Peyer's patch (tissue), 4 donors: ENCODE results near the gene GLUD1. TPM values are rescaled to one million over a fixed set of nuclear protein-coding genes. Genes with fewer than 3 reads are reported as not detected.
"Not testable (repeated sequence)": the region's sequence is repeated elsewhere in the genome, so short reads cannot be mapped to it uniquely, and the experiment has no call there.

Experiments
- DNase-seq, 3 donors: peaks; one replicate each; pipeline ENCODE4 v3.0.0-alpha.2; 2017 to 2019
- H3K27ac ChIP-seq, 4 donors: fragments of 200-600 bp; sonication (generic); one replicate each; pipeline ENCODE4 v1.5.1; 2016 to 2019
- H3K27me3 ChIP-seq, 2 donors: fragments of 200-600 bp; sonication (generic); one replicate each; pipeline ENCODE4 v1.5.1; 2019
- H3K36me3 ChIP-seq, 3 donors: fragments of 200-600 bp; sonication (generic); one replicate each; pipeline ENCODE4 v1.5.1; 2016 to 2019
- H3K4me1 ChIP-seq, 4 donors: fragments of 200-600 bp; sonication (generic); one replicate each; pipeline ENCODE4 v1.5.1; 2016 to 2019
- H3K4me3 ChIP-seq, 4 donors: fragments of 200-600 bp; sonication (generic); 1 replicate in 3 of 4; 2 replicates in 1 of 4; pipeline ENCODE4 v1.5.1; 2016 to 2019; ENCODE audit warnings: mild to moderate bottlenecking in 1 of 4
- H3K9me3 ChIP-seq, 4 donors: fragments of 200-600 bp; sonication (generic); one replicate each; pipeline ENCODE4 v1.5.1; 2016 to 2019; ENCODE audit warnings: mild to moderate bottlenecking in 1 of 4
- POLR2A ChIP-seq, 2 donors: fragments of 450-650 bp; IDR thresholded peaks; one replicate each; pipeline ENCODE4 v1.5.1; 2017; ENCODE audit warnings: antibody characterized with exemption in 2 of 2, mild to moderate bottlenecking in 2 of 2, moderate library complexity in 2 of 2
- total RNA-seq, 4 donors: library from RNA; depleted of rRNA; stranded (reverse); fragments of >200 nt; gene quantifications; one replicate each; pipeline ENCODE4 v1.1.0, GENCODE V29; 2016
- TF ChIP-seq, protein P1 (sequence below), 6 experiments: fragments of 450-650 bp in 4 of 6; fragments of 200-600 bp in 2 of 6; sonication (generic) in 1 of 6; IDR thresholded peaks; one replicate each; pipeline ENCODE4 v1.5.1; 2017 to 2019; ENCODE audit warnings: antibody characterized with exemption in 6 of 6, mild to moderate bottlenecking in 3 of 6, moderate library complexity in 1 of 6

Gene GLUD1
- total RNA-seq, 4 donors from 2014 or later: 116 to 308 (median 168) TPM

DNA sequence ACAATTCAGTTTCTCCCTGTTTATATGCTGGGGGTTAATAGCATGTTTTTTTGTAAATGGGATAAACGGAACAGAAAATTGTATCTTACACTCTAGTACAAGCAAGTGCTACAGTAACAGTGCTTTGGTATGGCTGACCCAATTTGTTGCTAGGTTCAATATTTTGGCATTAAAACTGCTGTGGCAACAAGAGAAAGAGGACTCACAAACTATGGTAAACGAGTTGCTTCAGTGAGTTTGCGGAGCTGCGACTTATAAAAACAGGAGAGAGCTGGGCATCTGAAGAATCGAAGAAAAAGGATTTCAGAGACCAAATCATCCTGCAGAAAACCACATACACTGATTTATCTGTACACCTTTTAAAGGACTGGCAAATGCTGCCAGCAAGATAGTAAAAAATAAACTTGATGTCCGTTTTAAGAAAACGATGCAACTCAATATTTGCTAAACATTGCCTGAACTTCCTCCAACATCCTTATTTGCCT lies 2.2 kb downstream of the GLUD1 start:
- H3K9me3 ChIP-seq: no peaks in the 10 kb centered on the region
- H3K4me3 ChIP-seq: peak overlapping the region; percentile 72 to 93 (median 82)
- H3K27ac ChIP-seq: peak overlapping the region; percentile 97 to 99 (median 98)
- no peak for DNase-seq
- H3K27me3 ChIP-seq: no peaks in the 10 kb centered on the region
- H3K36me3 ChIP-seq: no peaks in the 10 kb centered on the region
- no peak for TF ChIP-seq POLR2A (IDR thresholded peaks at IDR 0.05)
- peaks cover 0 to 44% (median 0%) of the 10 kb centered on the region in 4 donors for H3K4me1 ChIP-seq

DNA sequence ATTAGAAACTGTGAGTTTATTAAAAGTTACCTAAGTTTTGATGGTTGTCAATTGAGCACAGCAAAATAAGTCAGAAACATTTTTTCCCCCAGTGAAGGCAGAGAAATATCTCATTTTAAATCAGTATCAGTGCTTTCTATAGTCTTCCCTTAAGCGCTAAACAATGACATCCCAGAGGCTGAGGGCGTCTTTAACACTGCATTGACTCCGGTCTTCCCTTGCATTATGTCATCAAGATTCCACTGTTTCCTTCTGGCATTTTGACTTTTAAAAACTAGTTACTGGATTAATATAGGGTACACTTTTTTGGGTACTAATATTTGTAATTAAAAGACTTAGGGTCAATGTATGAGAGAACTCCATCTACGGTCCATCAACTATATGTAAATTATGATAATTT lies 3.9 kb downstream of the GLUD1 start:
- Histone ChIP-seq H3K27me3 (no peaks in the 10 kb centered on the region), H3K4me1 (peaks cover 0 to 31% (median 0%) of the 10 kb centered on the region in 4 donors), H3K4me3 (no peak overlapping the region), H3K9me3 (no peaks in the 10 kb centered on the region), H3K27ac (no peak overlapping the region), H3K36me3 (peaks cover 0 to 5% (median 0%) of the 10 kb centered on the region in 3 donors)
- DNase-seq: no peak
- no peak for TF ChIP-seq POLR2A (IDR thresholded peaks at IDR 0.05)
- TF ChIP-seq, protein P1, sequence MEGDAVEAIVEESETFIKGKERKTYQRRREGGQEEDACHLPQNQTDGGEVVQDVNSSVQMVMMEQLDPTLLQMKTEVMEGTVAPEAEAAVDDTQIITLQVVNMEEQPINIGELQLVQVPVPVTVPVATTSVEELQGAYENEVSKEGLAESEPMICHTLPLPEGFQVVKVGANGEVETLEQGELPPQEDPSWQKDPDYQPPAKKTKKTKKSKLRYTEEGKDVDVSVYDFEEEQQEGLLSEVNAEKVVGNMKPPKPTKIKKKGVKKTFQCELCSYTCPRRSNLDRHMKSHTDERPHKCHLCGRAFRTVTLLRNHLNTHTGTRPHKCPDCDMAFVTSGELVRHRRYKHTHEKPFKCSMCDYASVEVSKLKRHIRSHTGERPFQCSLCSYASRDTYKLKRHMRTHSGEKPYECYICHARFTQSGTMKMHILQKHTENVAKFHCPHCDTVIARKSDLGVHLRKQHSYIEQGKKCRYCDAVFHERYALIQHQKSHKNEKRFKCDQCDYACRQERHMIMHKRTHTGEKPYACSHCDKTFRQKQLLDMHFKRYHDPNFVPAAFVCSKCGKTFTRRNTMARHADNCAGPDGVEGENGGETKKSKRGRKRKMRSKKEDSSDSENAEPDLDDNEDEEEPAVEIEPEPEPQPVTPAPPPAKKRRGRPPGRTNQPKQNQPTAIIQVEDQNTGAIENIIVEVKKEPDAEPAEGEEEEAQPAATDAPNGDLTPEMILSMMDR (IDR thresholded peaks at IDR 0.05): no peak

DNA sequence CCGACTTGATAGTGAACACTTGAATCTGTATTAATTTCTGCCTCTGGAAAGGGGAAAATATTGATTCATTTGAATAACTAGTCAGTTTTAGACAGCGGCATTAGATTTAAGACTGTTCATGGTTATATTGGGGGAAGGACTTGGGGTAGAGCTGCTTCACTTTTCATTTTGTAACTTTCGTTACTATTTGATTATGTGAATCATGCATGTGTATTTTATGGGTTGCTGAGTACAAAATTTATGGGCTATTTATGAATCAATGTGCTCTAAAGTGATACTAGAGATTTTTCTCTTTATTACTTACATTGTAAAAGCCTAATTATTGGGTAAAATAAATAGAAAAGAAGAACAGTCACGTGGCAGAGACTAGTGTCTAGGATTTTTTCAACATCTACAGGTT lies 4.9 kb downstream of the GLUD1 start:
- H3K27me3 ChIP-seq: no peaks in the 10 kb centered on the region
- no peak for TF ChIP-seq POLR2A (IDR thresholded peaks at IDR 0.05)
- TF ChIP-seq, protein P1 (IDR thresholded peaks at IDR 0.05): no peak
- peaks cover 0 to 5% (median 0%) of the 10 kb centered on the region in 3 donors for H3K36me3 ChIP-seq
- H3K4me1 ChIP-seq: peaks cover 0 to 35% (median under 1%) of the 10 kb centered on the region in 4 donors
- no peaks in the 10 kb centered on the region for H3K9me3 ChIP-seq
- H3K27ac ChIP-seq: no peak overlapping the region
- no peak for DNase-seq
- no peak overlapping the region for H3K4me3 ChIP-seq

DNA sequence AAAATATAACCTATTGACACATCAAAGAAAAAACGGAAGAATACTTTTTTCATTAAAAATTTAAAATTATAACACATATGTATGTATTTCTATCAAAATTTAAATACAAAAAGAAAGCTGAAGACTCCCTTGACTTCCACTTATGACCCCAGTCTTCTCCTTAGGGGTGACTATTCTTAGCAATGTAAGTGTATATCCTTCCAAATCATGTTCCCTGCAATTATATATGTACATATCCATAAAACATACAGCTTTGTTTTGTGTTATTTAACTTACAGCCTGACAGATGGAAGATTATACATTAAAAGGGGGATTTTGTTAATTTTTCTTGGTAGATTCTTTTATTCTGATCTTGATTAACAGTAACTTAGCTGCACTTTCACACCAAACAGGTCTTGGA lies 9.1 kb downstream of the GLUD1 start:
- H3K4me1 ChIP-seq: peaks cover 0 to 33% (median 3%) of the 10 kb centered on the region in 4 donors
- TF ChIP-seq, protein P1 (IDR thresholded peaks at IDR 0.05): no peak
- TF ChIP-seq POLR2A (IDR thresholded peaks at IDR 0.05): no peak
- H3K36me3 ChIP-seq: peaks cover 0 to 5% (median 0%) of the 10 kb centered on the region in 3 donors
- no peak overlapping the region for H3K27ac ChIP-seq
- no peaks in the 10 kb centered on the region for H3K9me3 ChIP-seq
- no peak overlapping the region for H3K4me3 ChIP-seq
- no peak for DNase-seq
- H3K27me3 ChIP-seq: no peaks in the 10 kb centered on the region

DNA sequence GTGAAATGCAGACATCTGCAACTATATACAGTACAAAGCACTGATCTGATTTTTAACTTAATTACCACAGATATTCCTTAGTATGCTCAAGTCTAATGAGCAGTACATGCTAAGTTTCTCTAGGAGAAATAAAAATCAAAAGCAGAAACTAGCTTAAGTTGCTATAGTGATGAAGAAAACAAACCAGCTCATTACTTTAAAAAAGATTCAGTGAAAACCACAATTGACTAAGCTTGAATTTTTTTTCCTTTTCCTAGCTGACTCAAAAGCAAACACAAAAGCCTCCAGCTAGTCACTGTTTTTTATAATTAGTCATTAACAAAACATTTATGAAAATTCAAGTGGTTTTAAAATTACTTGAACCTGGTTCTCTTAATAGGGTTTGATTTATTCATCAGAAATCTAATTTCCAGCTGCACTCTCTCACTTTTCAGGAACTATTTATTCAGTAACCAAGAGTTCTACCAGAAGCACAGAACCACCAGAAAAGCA lies 10.3 kb downstream of the GLUD1 start:
- Histone ChIP-seq H3K27ac (peak overlapping the region in 2 of 4 donors; percentile 25 to 62), H3K4me1 (peaks cover 0 to 23% (median 3%) of the 10 kb centered on the region in 4 donors)
- not testable (repeated sequence) for H3K9me3 ChIP-seq, H3K36me3 ChIP-seq, H3K4me3 ChIP-seq, H3K27me3 ChIP-seq, DNase-seq

DNA sequence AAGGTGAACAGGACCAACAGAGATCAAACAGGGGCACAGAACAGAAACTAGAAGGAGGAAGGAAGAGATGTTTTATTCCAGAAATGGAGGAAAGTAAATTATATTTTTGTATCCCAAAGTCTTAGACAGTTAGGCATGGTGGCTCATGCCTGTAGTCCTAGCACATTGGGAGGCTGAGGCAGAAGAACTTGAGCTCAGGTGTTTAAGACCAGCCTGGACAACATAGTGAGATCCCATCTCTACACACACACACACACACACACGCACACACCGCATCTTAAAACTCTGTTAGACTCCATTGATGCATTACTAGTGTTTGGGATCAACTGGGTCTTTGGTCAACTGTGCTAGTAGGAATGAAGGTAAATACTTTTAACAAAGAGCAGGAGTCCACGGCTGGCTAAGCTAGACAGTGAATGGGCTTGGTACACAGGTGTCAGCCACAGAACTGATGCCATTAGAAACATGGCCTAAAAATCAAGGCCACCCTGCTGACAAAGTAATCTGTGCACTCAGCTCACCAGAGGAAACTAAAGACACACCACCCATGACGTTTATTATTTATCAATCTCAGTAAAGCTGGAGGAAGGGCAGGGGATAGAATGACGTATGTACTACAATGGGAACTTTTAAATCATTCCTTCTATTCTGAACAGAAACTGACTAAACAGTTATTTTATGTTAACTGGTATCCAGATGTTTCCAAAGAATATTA lies 10.9 kb downstream of the GLUD1 start:
- peak overlapping the region in 2 of 4 donors; percentile 25 to 62 for H3K27ac ChIP-seq
- DNase-seq, H3K27me3 ChIP-seq, H3K36me3 ChIP-seq, H3K4me3 ChIP-seq, H3K9me3 ChIP-seq: not testable (repeated sequence)
- H3K4me1 ChIP-seq: peaks cover 0 to 19% (median 3%) of the 10 kb centered on the region in 4 donors

DNA sequence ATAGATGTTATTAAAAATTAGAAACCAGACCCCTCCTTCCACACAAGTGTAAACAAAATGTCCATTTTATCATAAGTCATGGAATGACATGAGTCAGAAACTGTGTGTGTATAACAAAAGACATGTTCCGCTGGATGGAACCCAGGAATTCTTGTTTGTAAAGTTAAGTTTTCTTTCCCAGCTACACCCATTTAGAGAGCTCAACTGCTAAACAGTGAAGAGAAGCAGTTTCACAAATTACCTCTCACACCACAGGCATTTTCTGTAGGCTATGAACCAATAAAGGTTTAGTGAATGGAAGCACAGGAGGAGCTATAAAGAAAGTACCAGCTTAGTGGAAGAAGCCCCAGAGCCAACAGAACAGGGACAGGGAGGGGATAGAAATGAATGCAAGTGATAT lies 12.4 kb downstream of the GLUD1 start:
- H3K9me3 ChIP-seq, DNase-seq, H3K36me3 ChIP-seq, H3K4me3 ChIP-seq, H3K27me3 ChIP-seq: not testable (repeated sequence)
- Histone ChIP-seq H3K27ac (peak overlapping the region in 1 of 4 donors; percentile 58), H3K4me1 (peaks cover 0 to 19% (median 3%) of the 10 kb centered on the region in 4 donors)

DNA sequence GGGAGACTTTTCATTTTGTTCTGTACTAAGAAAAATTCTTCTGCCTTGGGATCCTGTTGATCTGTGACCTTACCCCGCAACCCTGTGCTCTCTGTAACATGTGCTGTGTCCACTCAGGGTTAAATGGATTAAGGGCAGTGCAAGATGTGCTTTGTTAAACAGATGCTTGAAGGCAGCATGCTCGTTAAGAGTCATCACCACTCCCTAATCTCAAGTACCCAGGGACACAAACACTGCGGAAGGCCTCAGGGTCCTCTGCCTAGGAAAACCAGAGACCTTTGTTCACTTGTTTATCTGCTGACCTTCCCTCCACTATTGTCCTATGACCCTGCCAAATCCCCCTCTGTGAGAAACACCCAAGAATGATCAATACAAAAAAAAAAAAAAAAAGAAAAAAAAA lies 13.1 kb downstream of the GLUD1 start:
- H3K4me3 ChIP-seq, H3K27ac ChIP-seq, H3K9me3 ChIP-seq, H3K36me3 ChIP-seq, H3K27me3 ChIP-seq, DNase-seq: not testable (repeated sequence)
- peaks cover 0 to 19% (median 3%) of the 10 kb centered on the region in 4 donors for H3K4me1 ChIP-seq

DNA sequence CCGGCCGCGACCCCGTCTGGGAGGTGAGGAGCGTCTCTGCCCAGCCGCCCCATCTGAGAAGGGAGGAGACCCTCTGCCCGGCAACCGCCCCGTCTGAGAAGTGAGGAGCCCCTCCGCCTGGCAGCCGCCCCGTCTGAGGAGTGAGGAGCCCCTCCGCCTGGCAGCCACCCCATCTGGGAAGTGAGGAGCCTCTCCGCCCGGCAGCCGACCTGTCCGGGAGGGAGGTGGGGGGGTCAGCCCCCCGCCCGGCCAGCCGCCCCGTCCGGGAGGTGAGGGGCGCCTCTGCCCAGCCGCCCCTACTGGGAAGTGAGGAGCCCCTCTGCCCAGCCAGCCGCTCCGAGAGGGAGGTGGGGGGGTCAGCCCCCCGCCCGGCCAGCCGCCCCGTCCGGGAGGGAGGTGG lies 14.0 kb downstream of the GLUD1 start:
- H3K27ac ChIP-seq, H3K9me3 ChIP-seq, H3K4me3 ChIP-seq, H3K27me3 ChIP-seq, DNase-seq, H3K36me3 ChIP-seq: not testable (repeated sequence)
- peaks cover 0 to 19% (median 3%) of the 10 kb centered on the region in 4 donors for H3K4me1 ChIP-seq
